HEK293 (cell line): ENCODE measurements around the gene PTPRF.
A peak's percentile ranks its signal among the peaks of the same experiment; 100 is the strongest.

Source experiments
- CTCF ChIA-PET: fragments of 350-600 bp; formaldehyde crosslinking; extraction: SDS; loops from one replicate; lab custom pipeline; 2021; ENCODE audit warnings: antibody characterized with exemption; lab: Yijun Ruan, JAX
- POLR2A ChIA-PET: fragments of 300-600 bp; formaldehyde crosslinking; extraction: SDS; loops from one replicate; lab custom pipeline; 2020; ENCODE audit warnings: antibody characterized with exemption, inconsistent platforms; lab: Yijun Ruan, JAX
- H3K27ac ChIP-seq: fragments of 200-500 bp; sonication (Bioruptor generic); 2 replicates; pipeline ENCODE4 v1.5.1; 2014; ENCODE audit warnings: low read depth, low read length, control low read depth, inconsistent platforms; ENCODE audit errors: extremely low read depth
- H3K36me3 ChIP-seq, 2 experiments: fragments of 200-500 bp in 1 of 2; sonication (Bioruptor generic) in 1 of 2; 1 replicate in 1 of 2; 2 replicates in 1 of 2; pipeline ENCODE4 v1.5.1; 2014 to 2017; ENCODE audit warnings: inconsistent platforms in 2 of 2, low read length in 2 of 2; ENCODE audit not compliant: control insufficient read depth in 2 of 2, insufficient read depth in 1 of 2
- H3K4me1 ChIP-seq: fragments of 200-500 bp; sonication (Bioruptor generic); 2 replicates; pipeline ENCODE4 v1.5.1; 2014; ENCODE audit warnings: mild to moderate bottlenecking, low read length, inconsistent platforms; ENCODE audit not compliant: control insufficient read depth, insufficient read depth
- H3K4me3 ChIP-seq: 2 replicates; pipeline ENCODE4 v1.5.1; 2011; ENCODE audit warnings: low read depth, mild to moderate bottlenecking, control low read depth, low read length, moderate library complexity
- H3K9me3 ChIP-seq: fragments of 200-500 bp; sonication (Bioruptor generic); 2 replicates; pipeline ENCODE4 v1.5.1; 2014; ENCODE audit warnings: low read depth, low read length, inconsistent platforms; ENCODE audit not compliant: control insufficient read depth, insufficient read depth
- EGR2 ChIP-seq: fragments of 450-650 bp; formaldehyde crosslinking; IDR thresholded peaks from 2 replicates; pipeline ENCODE4 v1.5.1; 2016; ENCODE audit warnings: low read depth, missing biosample characterization, missing genetic modification characterization
- HOXA7 ChIP-seq: sonication (generic); formaldehyde crosslinking; IDR thresholded peaks from 2 replicates; pipeline ENCODE4 v1.8.1; 2022; ENCODE audit warnings: missing genetic modification reagents, borderline replicate concordance
- HOXD13 ChIP-seq: sonication (generic); formaldehyde crosslinking; IDR thresholded peaks from 2 replicates; pipeline ENCODE4 v1.8.0; 2022; ENCODE audit warnings: missing genetic modification reagents, borderline replicate concordance
- KLF9 ChIP-seq: fragments of 450-650 bp; formaldehyde crosslinking; IDR thresholded peaks from 2 replicates; pipeline ENCODE4 v1.5.1; 2016; ENCODE audit warnings: missing biosample characterization, missing genetic modification characterization, low read depth
- SP2 ChIP-seq: fragments of 450-650 bp; formaldehyde crosslinking; IDR thresholded peaks from 2 replicates; pipeline ENCODE4 v1.5.1; 2016; ENCODE audit warnings: missing biosample characterization, missing genetic modification characterization
- SP7 ChIP-seq: fragments of 450-650 bp; formaldehyde crosslinking; IDR thresholded peaks from 2 replicates; pipeline ENCODE4 v1.5.1; 2016; ENCODE audit warnings: missing biosample characterization, missing genetic modification characterization
- TSHZ1 ChIP-seq: fragments of 450-650 bp; formaldehyde crosslinking; IDR thresholded peaks from 2 replicates; pipeline ENCODE4 v1.5.1; 2016; ENCODE audit warnings: missing biosample characterization, missing genetic modification characterization, borderline replicate concordance
- ZFHX2 ChIP-seq: fragments of 450-650 bp; formaldehyde crosslinking; conservative IDR thresholded peaks from 2 replicates; pipeline ENCODE4 v1.5.1; 2016; ENCODE audit warnings: missing biosample characterization, missing genetic modification characterization
- ZNF398 ChIP-seq: fragments of 450-650 bp; formaldehyde crosslinking; IDR thresholded peaks from 2 replicates; pipeline ENCODE4 v1.5.1; 2017; ENCODE audit warnings: missing biosample characterization, missing genetic modification characterization
- ZNF449 ChIP-seq: fragments of 450-650 bp; formaldehyde crosslinking; IDR thresholded peaks from 2 replicates; pipeline ENCODE4 v1.5.1; 2017; ENCODE audit warnings: missing biosample characterization, mild to moderate bottlenecking, missing genetic modification characterization, moderate library complexity
- ZNF473 ChIP-seq: fragments of 450-650 bp; formaldehyde crosslinking; IDR thresholded peaks from 2 replicates; pipeline ENCODE4 v1.5.1; 2017; ENCODE audit warnings: missing biosample characterization, missing genetic modification characterization
- ZNF501 ChIP-seq: fragments of 450-650 bp; formaldehyde crosslinking; IDR thresholded peaks from 2 replicates; pipeline ENCODE4 v1.5.1; 2016; ENCODE audit warnings: missing biosample characterization, missing genetic modification characterization
- ZNF555 ChIP-seq: fragments of 450-650 bp; formaldehyde crosslinking; conservative IDR thresholded peaks from 2 replicates; pipeline ENCODE4 v1.5.1; 2017; ENCODE audit warnings: missing biosample characterization, mild to moderate bottlenecking, missing genetic modification characterization, inconsistent platforms
- ZNF776 ChIP-seq: fragments of 450-650 bp; formaldehyde crosslinking; IDR thresholded peaks from 2 replicates; pipeline ENCODE4 v1.5.0; 2017; ENCODE audit warnings: missing biosample characterization, missing genetic modification characterization, borderline replicate concordance
- ZNF792 ChIP-seq: fragments of 450-650 bp; formaldehyde crosslinking; IDR thresholded peaks from 2 replicates; pipeline ENCODE4 v1.5.1; 2016; ENCODE audit warnings: missing biosample characterization, missing genetic modification characterization
- TF ChIP-seq, protein P1 (sequence below): fragments of 450-650 bp; formaldehyde crosslinking; IDR thresholded peaks from 2 replicates; pipeline ENCODE4 v1.5.1; 2016; ENCODE audit warnings: missing biosample characterization, missing genetic modification characterization
- TF ChIP-seq, protein P2 (sequence below): fragments of 450-650 bp; formaldehyde crosslinking; IDR thresholded peaks from 2 replicates; pipeline ENCODE4 v1.5.1; 2016; ENCODE audit warnings: missing biosample characterization, missing genetic modification characterization

Gene PTPRF

GRCh38 chr1:43592051-43592665 is 61.5 kb downstream of the PTPRF start:
- ChIA-PET POLR2A (no interaction called here), CTCF (interaction anchor here (0.7 kb wide), 1 partner anchor 24 kb away, joined by 4 read pairs; no protein-coding TSS in a partner anchor)
- Histone ChIP-seq H3K4me3 (no peak overlapping the region), H3K27ac (no peak overlapping the region), H3K36me3 (peaks cover 5 to 86% of the 10 kb centered on the region in 2 experiments; a peak in 2 of 3 replicates), H3K4me1 (no peaks in the 10 kb centered on the region), H3K9me3 (no peaks in the 10 kb centered on the region)
- no peak for TF ChIP-seq ZNF398 (tag by site-specific recombination)

GRCh38 chr1:43592974-43593683 is 62.4 kb downstream of the PTPRF start:
- H3K4me3 ChIP-seq, result no peak overlapping the region
- CTCF ChIA-PET, result no interaction called here
- POLR2A ChIA-PET, result no interaction called here
- TF ChIP-seq ZNF449 (tag by site-specific recombination) (no peak), HOXA7 (CRISPR knock-in tag) (no peak), EGR2 (no peak), ZNF501 (tag by site-specific recombination) (no peak)
- TF ChIP-seq, protein P1, sequence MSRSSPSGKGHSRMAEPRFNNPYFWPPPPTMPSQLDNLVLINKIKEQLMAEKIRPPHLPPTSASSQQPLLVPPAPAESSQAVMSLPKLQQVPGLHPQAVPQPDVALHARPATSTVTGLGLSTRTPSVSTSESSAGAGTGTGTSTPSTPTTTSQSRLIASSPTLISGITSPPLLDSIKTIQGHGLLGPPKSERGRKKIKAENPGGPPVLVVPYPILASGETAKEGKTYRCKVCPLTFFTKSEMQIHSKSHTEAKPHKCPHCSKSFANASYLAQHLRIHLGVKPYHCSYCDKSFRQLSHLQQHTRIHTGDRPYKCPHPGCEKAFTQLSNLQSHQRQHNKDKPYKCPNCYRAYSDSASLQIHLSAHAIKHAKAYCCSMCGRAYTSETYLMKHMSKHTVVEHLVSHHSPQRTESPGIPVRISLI, result no peak
- no peak overlapping the region for H3K27ac ChIP-seq
- H3K36me3 ChIP-seq, result peaks cover 5 to 85% of the 10 kb centered on the region in 2 experiments; a peak in 2 of 3 replicates
- H3K9me3 ChIP-seq, result no peaks in the 10 kb centered on the region
- no peaks in the 10 kb centered on the region for H3K4me1 ChIP-seq

DNA sequence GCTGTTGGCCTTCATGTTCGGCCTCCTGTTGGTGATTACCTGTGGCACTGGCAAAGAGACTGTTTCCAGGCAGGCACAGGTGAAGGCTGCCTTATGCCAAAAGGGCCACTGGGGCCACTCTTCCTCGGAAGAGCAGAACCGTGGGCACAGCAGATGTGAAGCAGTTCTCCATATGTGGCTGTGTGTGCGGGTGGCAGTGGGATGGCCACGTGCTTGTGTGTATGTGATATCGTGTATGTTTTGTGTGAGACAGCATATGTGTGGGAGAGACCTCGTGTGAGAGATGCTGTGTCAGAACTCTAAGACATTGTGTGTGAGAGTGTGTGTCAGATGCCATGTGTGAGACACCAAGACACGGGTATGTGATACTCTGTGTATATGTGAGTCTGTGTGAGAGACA is 65.9 kb downstream of the PTPRF start:
- no peak overlapping the region for H3K4me3 ChIP-seq
- peaks cover 0 to 85% of the 10 kb centered on the region in 2 experiments; a peak in 1 of 3 replicates for H3K36me3 ChIP-seq
- POLR2A ChIA-PET, result no interaction called here
- H3K27ac ChIP-seq, result no peak overlapping the region
- no peaks in the 10 kb centered on the region for H3K9me3 ChIP-seq
- peak; percentile 28; the same call in 1 of the 2 replicates for TF ChIP-seq ZFHX2 (tag by site-specific recombination)
- no peak for TF ChIP-seq SP2
- CTCF ChIA-PET, result no interaction called here
- no peaks in the 10 kb centered on the region for H3K4me1 ChIP-seq

- H3K4me3 ChIP-seq, result no peak overlapping the region
- POLR2A ChIA-PET, result no interaction called here
- CTCF ChIA-PET, result no interaction called here
- no peaks in the 10 kb centered on the region for H3K9me3 ChIP-seq
- H3K4me1 ChIP-seq, result no peaks in the 10 kb centered on the region
- peaks cover 0 to 85% of the 10 kb centered on the region in 2 experiments; a peak in 1 of 3 replicates for H3K36me3 ChIP-seq
- H3K27ac ChIP-seq, result no peak overlapping the region
- TF ChIP-seq, protein P2, sequence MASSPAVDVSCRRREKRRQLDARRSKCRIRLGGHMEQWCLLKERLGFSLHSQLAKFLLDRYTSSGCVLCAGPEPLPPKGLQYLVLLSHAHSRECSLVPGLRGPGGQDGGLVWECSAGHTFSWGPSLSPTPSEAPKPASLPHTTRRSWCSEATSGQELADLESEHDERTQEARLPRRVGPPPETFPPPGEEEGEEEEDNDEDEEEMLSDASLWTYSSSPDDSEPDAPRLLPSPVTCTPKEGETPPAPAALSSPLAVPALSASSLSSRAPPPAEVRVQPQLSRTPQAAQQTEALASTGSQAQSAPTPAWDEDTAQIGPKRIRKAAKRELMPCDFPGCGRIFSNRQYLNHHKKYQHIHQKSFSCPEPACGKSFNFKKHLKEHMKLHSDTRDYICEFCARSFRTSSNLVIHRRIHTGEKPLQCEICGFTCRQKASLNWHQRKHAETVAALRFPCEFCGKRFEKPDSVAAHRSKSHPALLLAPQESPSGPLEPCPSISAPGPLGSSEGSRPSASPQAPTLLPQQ (tag by site-specific recombination), result no peak
- no peak for TF ChIP-seq KLF9 (tag by site-specific recombination)
- no peak for TF ChIP-seq ZNF473 (tag by site-specific recombination)
- no peak for TF ChIP-seq ZNF555 (tag by site-specific recombination)
- TF ChIP-seq ZNF792 (tag by site-specific recombination), result no peak
- TF ChIP-seq HOXD13, result no peak
- TF ChIP-seq ZNF776 (tag by site-specific recombination), result no peak
- TF ChIP-seq TSHZ1 (tag by site-specific recombination), result no peak
- TF ChIP-seq SP7, result no peak
Observed at GRCh38 chr1:43597028-43597427, 66.3 kb downstream of the PTPRF start.
